ENCODE data around the gene CXCR6.
A peak's percentile ranks its signal among the peaks of the same experiment; 100 is the strongest.
"Not testable (repeated sequence)": the region's sequence is repeated elsewhere in the genome, so short reads cannot be mapped to it uniquely, and the experiment has no call there.

CXCR6 gene

GRCh38 chr3:45992133-45992729 is 49.0 kb downstream of the CXCR6 start:
- DNase-seq, result no peak

- no peak for DNase-seq
Measured at GRCh38 chr3:45992821-45993221, 49.6 kb downstream of the CXCR6 start.

- no peak for DNase-seq
Measured at GRCh38 chr3:45993421-45994027, 50.3 kb downstream of the CXCR6 start.

GRCh38 chr3:45994419-45995235 is 51.4 kb downstream of the CXCR6 start:
- DNase-seq, result no peak

GRCh38 chr3:45995236-45996192 is 52.2 kb downstream of the CXCR6 start, which contains the start of gene FYCO1:
TSS of gene FYCO1 (minus strand) at chr3:45995824. CDS start at chr3:45984910, 10,914 bp downstream.
- peak; percentile 35 for DNase-seq

- not testable (repeated sequence) for DNase-seq
Measured at GRCh38 chr3:45997499-45997898, 54.2 kb downstream of the CXCR6 start.

GRCh38 chr3:45997942-45998341 is 54.7 kb downstream of the CXCR6 start:
- no peak for DNase-seq
